HG03064 (cell line): ENCODE measurements around the gene INPP1.
"Not testable (repeated sequence)": the region's sequence is repeated elsewhere in the genome, so short reads cannot be mapped to it uniquely, and the experiment has no call there.

Experiments
- ATAC-seq: cut with Tn5 transposase; IDR thresholded peaks from one replicate; pipeline ENCODE4 v1.9.1; 2021; ENCODE audit warnings: low read depth; ENCODE audit not compliant: unreplicated experiment

INPP1 gene

GRCh38 chr2:190343536-190344275 lies at the start of gene INPP1:
Gene INPP1, plus strand, starts transcription at chr2:190343589. Its CDS starts 16,514 bp downstream, at chr2:190360103.
- peak; percentile 62 for ATAC-seq

- ATAC-seq: not testable (repeated sequence)
Measured at GRCh38 chr2:190297880-190298279, 45.5 kb upstream of the INPP1 start.

- ATAC-seq: no peak
Measured at GRCh38 chr2:190301032-190301431, 42.4 kb upstream of the INPP1 start.

- ATAC-seq: no peak
Measured at GRCh38 chr2:190302052-190302451, 41.3 kb upstream of the INPP1 start.

- ATAC-seq: no peak
Measured at GRCh38 chr2:190303647-190304046, 39.7 kb upstream of the INPP1 start.

GRCh38 chr2:190304404-190304803 lies 39.0 kb upstream of the INPP1 start:
- no peak for ATAC-seq

- no peak for ATAC-seq
Measured at GRCh38 chr2:190308031-190308430, 35.4 kb upstream of the INPP1 start.

- ATAC-seq: no peak
Measured at GRCh38 chr2:190311893-190312634, 31.3 kb upstream of the INPP1 start.

GRCh38 chr2:190312635-190313025 lies 30.8 kb upstream of the INPP1 start:
- ATAC-seq: not testable (repeated sequence)

- no peak for ATAC-seq
Measured at GRCh38 chr2:190313880-190314279, 29.5 kb upstream of the INPP1 start.

GRCh38 chr2:190315273-190315672 lies 28.1 kb upstream of the INPP1 start:
- ATAC-seq: no peak

GRCh38 chr2:190318514-190318913 lies 24.9 kb upstream of the INPP1 start:
- no peak for ATAC-seq

GRCh38 chr2:190318931-190319554 lies 24.3 kb upstream of the INPP1 start:
- ATAC-seq: peak; percentile 41

- ATAC-seq: peak; percentile 94
Measured at GRCh38 chr2:190319555-190320498, 23.6 kb upstream of the INPP1 start, which contains the start of gene HIBCH. Gene HIBCH, minus strand, starts transcription at chr2:190319826. Its CDS starts 76 bp downstream, at chr2:190319750.

GRCh38 chr2:190320696-190321095 lies 22.7 kb upstream of the INPP1 start:
- no peak for ATAC-seq

- no peak for ATAC-seq
Measured at GRCh38 chr2:190323406-190323805, 20.0 kb upstream of the INPP1 start.

- no peak for ATAC-seq
Measured at GRCh38 chr2:190325588-190325987, 17.8 kb upstream of the INPP1 start.

GRCh38 chr2:190327867-190328572 lies 15.4 kb upstream of the INPP1 start:
- ATAC-seq: no peak

GRCh38 chr2:190328573-190329147 lies 14.7 kb upstream of the INPP1 start:
- ATAC-seq: no peak
